Chondrocyte (in vitro differentiated cells): ENCODE measurements around the gene LST1. TPM values are rescaled to one million over a fixed set of nuclear protein-coding genes. Genes with fewer than 3 reads are reported as not detected.

Source experiments
- DNase-seq: peaks from one replicate; pipeline ENCODE4 v3.0.0; 2021; ENCODE audit warnings: mixed read lengths, low spot score
- H3K27ac Mint-ChIP-seq: one replicate; pipeline ENCODE4 v1.8.0; 2021; ENCODE audit warnings: mild to moderate bottlenecking, moderate library complexity, mixed read lengths; ENCODE audit not compliant: unreplicated experiment
- H3K27me3 Mint-ChIP-seq: 2 replicates; pipeline ENCODE4 v1.8.0; 2021; ENCODE audit warnings: low read depth, mixed read lengths
- H3K36me3 Mint-ChIP-seq: 2 replicates; pipeline ENCODE4 v1.8.0; 2021; ENCODE audit warnings: low read depth, mixed read lengths
- H3K4me1 Mint-ChIP-seq: 2 replicates; pipeline ENCODE4 v1.8.0; 2021; ENCODE audit warnings: low read depth, mild to moderate bottlenecking, mixed read lengths
- H3K4me3 Mint-ChIP-seq: one replicate; pipeline ENCODE4 v1.8.0; 2021; ENCODE audit warnings: mild to moderate bottlenecking, moderate library complexity, mixed read lengths; ENCODE audit not compliant: unreplicated experiment
- H3K9me3 Mint-ChIP-seq: 2 replicates; pipeline ENCODE4 v1.8.0; 2021; ENCODE audit warnings: low read depth, mixed read lengths
- long read RNA-seq: library from polyadenylated mRNA; stranded (forward); transcript quantifications from one replicate; pipeline ENCODE4 v2.0.0, GENCODE V29; 2021
- total RNA-seq: library from RNA; stranded (reverse); gene quantifications from 3 replicates; pipeline ENCODE4 v1.2.1, GENCODE V29; 2021
- TF ChIP-seq, protein P1 (sequence below): fragments of 200-600 bp; sonication (generic); IDR thresholded peaks from 2 replicates; pipeline ENCODE4 v1.5.0; 2021; ENCODE audit warnings: antibody characterized with exemption, mild to moderate bottlenecking, moderate library complexity

Gene LST1
- total RNA-seq, result not detected in 3 replicates
- long read RNA-seq, result 0 reads

GRCh38 chr6:31586008-31586407, at the start of gene LST1:
Gene LST1, plus strand, starts transcription at chr6:31586277. Its CDS starts 1,023 bp downstream, at chr6:31587300.
- TF ChIP-seq, protein P1, sequence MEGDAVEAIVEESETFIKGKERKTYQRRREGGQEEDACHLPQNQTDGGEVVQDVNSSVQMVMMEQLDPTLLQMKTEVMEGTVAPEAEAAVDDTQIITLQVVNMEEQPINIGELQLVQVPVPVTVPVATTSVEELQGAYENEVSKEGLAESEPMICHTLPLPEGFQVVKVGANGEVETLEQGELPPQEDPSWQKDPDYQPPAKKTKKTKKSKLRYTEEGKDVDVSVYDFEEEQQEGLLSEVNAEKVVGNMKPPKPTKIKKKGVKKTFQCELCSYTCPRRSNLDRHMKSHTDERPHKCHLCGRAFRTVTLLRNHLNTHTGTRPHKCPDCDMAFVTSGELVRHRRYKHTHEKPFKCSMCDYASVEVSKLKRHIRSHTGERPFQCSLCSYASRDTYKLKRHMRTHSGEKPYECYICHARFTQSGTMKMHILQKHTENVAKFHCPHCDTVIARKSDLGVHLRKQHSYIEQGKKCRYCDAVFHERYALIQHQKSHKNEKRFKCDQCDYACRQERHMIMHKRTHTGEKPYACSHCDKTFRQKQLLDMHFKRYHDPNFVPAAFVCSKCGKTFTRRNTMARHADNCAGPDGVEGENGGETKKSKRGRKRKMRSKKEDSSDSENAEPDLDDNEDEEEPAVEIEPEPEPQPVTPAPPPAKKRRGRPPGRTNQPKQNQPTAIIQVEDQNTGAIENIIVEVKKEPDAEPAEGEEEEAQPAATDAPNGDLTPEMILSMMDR, result no peak
- H3K4me1 Mint-ChIP-seq, result peaks cover 10% of the 10 kb centered on the region
- no peak within 1 kb of the TSS for H3K4me3 Mint-ChIP-seq
- DNase-seq, result no peak
- no peaks in the 10 kb centered on the region for H3K36me3 Mint-ChIP-seq
- no peak within 1 kb of the TSS for H3K27ac Mint-ChIP-seq
- H3K9me3 Mint-ChIP-seq, result no peaks in the 10 kb centered on the region
- H3K27me3 Mint-ChIP-seq, result no peaks in the 10 kb centered on the region

DNA sequence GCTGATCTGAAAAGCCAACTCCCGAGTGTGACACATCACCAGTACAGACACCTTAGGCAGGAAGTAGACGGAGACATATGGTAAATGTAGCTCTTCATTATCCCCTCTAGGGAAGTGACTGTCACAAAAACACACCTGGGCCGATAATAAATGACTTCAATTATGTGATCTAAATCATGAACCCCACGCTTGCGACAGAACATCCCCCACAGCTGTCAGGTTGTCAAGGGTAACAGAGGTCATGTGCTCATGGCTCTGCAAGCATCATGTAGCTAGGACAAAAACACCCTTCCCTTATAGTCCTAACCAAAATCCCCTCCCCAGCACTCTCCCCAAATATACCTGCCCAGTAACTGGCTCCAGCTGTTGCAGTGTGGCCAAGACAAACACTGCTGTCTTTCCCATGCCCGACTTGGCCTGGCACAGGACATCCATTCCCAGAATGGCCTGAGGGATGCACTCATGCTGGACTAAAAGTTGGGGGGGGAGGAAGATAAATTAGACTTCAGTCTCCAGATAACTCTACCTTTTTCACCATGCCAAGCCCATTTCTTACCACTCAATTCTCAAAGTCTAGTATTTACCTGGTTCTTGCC, 47.2 kb upstream of the LST1 start:
- Mint-ChIP-seq H3K4me1 (peaks cover 40% of the 10 kb centered on the region), H3K27ac (peak overlapping the region; percentile 76), H3K4me3 (peak overlapping the region; percentile 96), H3K27me3 (no peaks in the 10 kb centered on the region), H3K36me3 (peaks cover 48% of the 10 kb centered on the region), H3K9me3 (no peaks in the 10 kb centered on the region)
- TF ChIP-seq, protein P1, result no peak
- no peak for DNase-seq

GRCh38 chr6:31540640-31541039, 45.4 kb upstream of the LST1 start:
- peaks cover 37% of the 10 kb centered on the region for H3K36me3 Mint-ChIP-seq
- no peaks in the 10 kb centered on the region for H3K27me3 Mint-ChIP-seq
- peak overlapping the region; percentile 99 for H3K27ac Mint-ChIP-seq
- no peaks in the 10 kb centered on the region for H3K9me3 Mint-ChIP-seq
- DNase-seq, result no peak
- peak overlapping the region; percentile 96 for H3K4me3 Mint-ChIP-seq
- H3K4me1 Mint-ChIP-seq, result peaks cover 41% of the 10 kb centered on the region
- TF ChIP-seq, protein P1, result no peak

DNA sequence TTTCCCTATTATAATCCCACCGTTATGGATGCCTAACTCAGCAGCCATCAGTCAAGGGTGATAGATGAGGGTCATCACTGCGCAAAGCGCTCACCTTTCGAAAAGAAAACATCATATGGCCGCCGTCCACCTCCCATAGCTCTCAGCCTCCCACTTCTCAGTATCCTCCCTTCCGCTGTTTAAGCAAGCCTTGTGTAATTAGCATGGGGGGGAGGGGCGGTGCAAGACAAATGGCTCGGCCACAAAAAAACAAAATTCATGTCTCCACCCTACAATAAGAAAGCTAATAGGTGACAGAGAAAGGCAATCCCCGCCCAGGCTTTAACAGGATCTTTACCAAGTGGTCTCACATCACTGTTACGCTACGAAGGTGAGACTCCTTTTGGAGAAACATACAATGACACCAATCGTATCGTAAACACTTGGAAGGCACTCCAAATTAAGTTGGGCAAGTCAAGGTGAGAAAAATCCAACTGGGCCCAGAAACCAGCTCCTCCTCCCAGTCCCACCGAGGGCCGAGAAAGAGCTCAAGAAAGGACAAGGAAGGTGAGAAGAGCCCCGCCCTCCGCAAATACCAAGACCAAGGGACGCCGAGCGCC, 44.9 kb upstream of the LST1 start:
- no peak for DNase-seq
- no peaks in the 10 kb centered on the region for H3K9me3 Mint-ChIP-seq
- H3K27me3 Mint-ChIP-seq, result no peaks in the 10 kb centered on the region
- peak overlapping the region; percentile 99 for H3K27ac Mint-ChIP-seq
- H3K4me1 Mint-ChIP-seq, result peaks cover 46% of the 10 kb centered on the region
- peak overlapping the region; percentile 96 for H3K4me3 Mint-ChIP-seq
- TF ChIP-seq, protein P1, result no peak
- peaks cover 32% of the 10 kb centered on the region for H3K36me3 Mint-ChIP-seq

- TF ChIP-seq, protein P1, result no peak
- Mint-ChIP-seq H3K36me3 (peaks cover 27% of the 10 kb centered on the region), H3K9me3 (no peaks in the 10 kb centered on the region), H3K27ac (peak within 1 kb of the TSS; percentile 99), H3K4me1 (peaks cover 54% of the 10 kb centered on the region), H3K4me3 (peak within 1 kb of the TSS; percentile 96), H3K27me3 (no peaks in the 10 kb centered on the region)
- peak; percentile 98 for DNase-seq
Observed at GRCh38 chr6:31541658-31542521, 44.2 kb upstream of the LST1 start, which contains the start of gene DDX39B. Gene DDX39B, minus strand, starts transcription at chr6:31542003. Its CDS starts 1,471 bp downstream, at chr6:31540532.
